Liver (tissue), 3 donors: ENCODE measurements around the gene PDCL2.

Source experiments
- CTCF ChIP-seq: fragments of 150-350 bp; IDR thresholded peaks from 2 replicates; pipeline ENCODE4 v1.5.1; 2017; ENCODE audit warnings: improper control_type of control experiment, low read depth, low read length; ENCODE audit not compliant: missing input control
- EGR1 ChIP-seq, 2 donors: IDR thresholded peaks; 2 replicates each; pipeline ENCODE4 v1.6.1; 2016 to 2018; ENCODE audit warnings: antibody characterized with exemption in 2 of 2, low read depth in 2 of 2
- FOXA1 ChIP-seq: IDR thresholded peaks from 2 replicates; pipeline ENCODE4 v1.6.1; 2016; ENCODE audit warnings: antibody characterized with exemption
- GABPA ChIP-seq, 2 donors: IDR thresholded peaks in 1 of 2; conservative IDR thresholded peaks in 1 of 2; 2 replicates each; pipeline ENCODE4 v1.6.1; 2016; ENCODE audit warnings: antibody characterized with exemption in 2 of 2, mild to moderate bottlenecking in 1 of 2, moderate library complexity in 1 of 2
- HNF4A ChIP-seq, 2 donors: conservative IDR thresholded peaks; 2 replicates each; pipeline ENCODE4 v1.6.1; 2016; ENCODE audit warnings: antibody characterized with exemption in 2 of 2, mild to moderate bottlenecking in 2 of 2
- JUND ChIP-seq, 2 donors: IDR thresholded peaks; 2 replicates each; pipeline ENCODE4 v1.6.1; 2016; ENCODE audit warnings: antibody characterized with exemption in 2 of 2
- RAD21 ChIP-seq, 2 donors: IDR thresholded peaks; 2 replicates each; pipeline ENCODE4 v1.6.1; 2016; ENCODE audit warnings: antibody characterized with exemption in 2 of 2, mild to moderate bottlenecking in 2 of 2
- REST ChIP-seq: IDR thresholded peaks from 2 replicates; pipeline ENCODE4 v1.6.1; 2016; ENCODE audit warnings: antibody characterized with exemption, mild to moderate bottlenecking
- SP1 ChIP-seq: IDR thresholded peaks from 2 replicates; pipeline ENCODE4 v1.6.1; 2018; ENCODE audit warnings: antibody characterized with exemption, mild to moderate bottlenecking
- TAF1 ChIP-seq: conservative IDR thresholded peaks from 2 replicates; pipeline ENCODE4 v1.6.1; 2016; ENCODE audit warnings: antibody characterized with exemption, mild to moderate bottlenecking
- YY1 ChIP-seq: IDR thresholded peaks from 2 replicates; pipeline ENCODE4 v1.6.1; 2016; ENCODE audit warnings: antibody characterized with exemption, mild to moderate bottlenecking
- ZBTB33 ChIP-seq: IDR thresholded peaks from 2 replicates; pipeline ENCODE4 v1.6.1; 2016; ENCODE audit warnings: antibody characterized with exemption
- TF ChIP-seq, protein P1 (sequence below): IDR thresholded peaks from 2 replicates; pipeline ENCODE4 v1.6.1; 2016; ENCODE audit warnings: antibody characterized with exemption
- donor health status: healthy.
- donor health status: healthy.

GRCh38 chr4:55598641-55599040 is 6.6 kb upstream of the PDCL2 start:
- TF ChIP-seq CTCF (no peak), REST (no peak), TAF1 (no peak), JUND (IDR thresholded peaks at IDR 0.05) (no peak), RAD21 (IDR thresholded peaks at IDR 0.05) (no peak), ZBTB33 (no peak), YY1 (no peak), SP1 (no peak), GABPA (IDR thresholded peaks at IDR 0.05 in 1 of 2, conservative IDR thresholded peaks at IDR 0.05 in 1 of 2) (no peak), EGR1 (IDR thresholded peaks at IDR 0.05; ENCODE audit: low read depth in 2 of 2) (no peak), HNF4A (conservative IDR thresholded peaks at IDR 0.05) (no peak), FOXA1 (no peak)
- TF ChIP-seq, protein P1, sequence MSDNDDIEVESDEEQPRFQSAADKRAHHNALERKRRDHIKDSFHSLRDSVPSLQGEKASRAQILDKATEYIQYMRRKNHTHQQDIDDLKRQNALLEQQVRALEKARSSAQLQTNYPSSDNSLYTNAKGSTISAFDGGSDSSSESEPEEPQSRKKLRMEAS, result no peak
